A549 (cell line): Measurements from ENCODE around the gene JHY. TPM values are rescaled to one million over a fixed set of nuclear protein-coding genes. Genes with fewer than 3 reads are reported as not detected.

Experiments used
- ATAC-seq, 2 experiments: fragments of 200-7000 bp in 1 of 2; fragments of >200 bp in 1 of 2; cut with Nextera tagmentation in 1 of 2; cut with Tn5 transposase in 1 of 2; 3 replicates each; pipeline versions ENCODE4 v1.8.0 to v1.9.1; 2018 to 2020; ENCODE audit warnings: mild to moderate bottlenecking in 1 of 2, moderate library complexity in 1 of 2
- CTCF ChIA-PET: fragments of 300-600 bp; sonication (Branson Sonifier 250); formaldehyde crosslinking; extraction: SDS; loops from one replicate; lab custom pipeline; 2021; ENCODE audit warnings: antibody characterized with exemption, inconsistent platforms; lab: Yijun Ruan, JAX
- POLR2A ChIA-PET: fragments of 350-600 bp; formaldehyde crosslinking; extraction: SDS; loops from one replicate; lab custom pipeline; 2021; ENCODE audit warnings: antibody characterized with exemption, inconsistent platforms; lab: Yijun Ruan, JAX
- DNase-seq, 2 experiments: peaks; one replicate each; pipeline versions ENCODE4 v3.0.0 to v3.0.0-alpha.2; 2011 to 2016; ENCODE audit warnings: low read depth in 1 of 2, low spot score in 1 of 2
- FAIRE-seq: peaks from 2 replicates; lab custom pipeline; 2011; peaks lifted over from hg19 to GRCh38; lab: Jason Lieb, UNC
- H3K27ac ChIP-seq, 2 experiments: fragments of >200 bp; sonication (Bioruptor Twin); formaldehyde crosslinking; 3 replicates each; pipeline ENCODE4 v1.5.1; 2016 to 2017
- H3K4me1 ChIP-seq: fragments of >200 bp; sonication (Bioruptor Twin); formaldehyde crosslinking; 3 replicates; pipeline ENCODE4 v1.6.1; 2016
- H3K4me2 ChIP-seq: fragments of >200 bp; sonication (Bioruptor Twin); formaldehyde crosslinking; 3 replicates; pipeline ENCODE4 v1.6.1; 2016
- H3K4me3 ChIP-seq: fragments of >200 bp; sonication (Bioruptor Twin); formaldehyde crosslinking; 3 replicates; pipeline ENCODE4 v1.5.1; 2016
- H3K9me3 ChIP-seq: fragments of >200 bp; sonication (Bioruptor Twin); formaldehyde crosslinking; 3 replicates; pipeline ENCODE4 v1.6.1; 2016
- CBX2 ChIP-seq: fragments of 200-600 bp; sonication (generic); IDR thresholded peaks from 2 replicates; pipeline ENCODE4 v1.6.1; 2016; ENCODE audit warnings: low read depth, mild to moderate bottlenecking, borderline replicate concordance
- CBX8 ChIP-seq: fragments of 200-600 bp; sonication (generic); IDR thresholded peaks from 2 replicates; pipeline ENCODE4 v1.6.1; 2016
- E2F6 ChIP-seq: IDR thresholded peaks from 2 replicates; pipeline ENCODE4 v1.6.1; 2012; ENCODE audit warnings: low read depth, borderline replicate concordance
- FOSL2 ChIP-seq, 2 experiments: fragments of 450-650 bp in 1 of 2; fragments of >200 bp in 1 of 2; sonication (Bioruptor Twin) in 1 of 2; formaldehyde crosslinking; IDR thresholded peaks; 2 replicates each; pipeline versions ENCODE4 v1.5.0 to v1.6.1; 2016 to 2020; ENCODE audit warnings: mild to moderate bottlenecking in 1 of 2, moderate library complexity in 1 of 2
- JUN ChIP-seq, 2 experiments: fragments of >200 bp; sonication (Bioruptor Twin); formaldehyde crosslinking; IDR thresholded peaks; 2 replicates in 1 of 2; 3 replicates in 1 of 2; pipeline ENCODE4 v1.6.1; 2016 to 2017
- KDM5A ChIP-seq: fragments of 200-600 bp; sonication (generic); IDR thresholded peaks from 2 replicates; pipeline ENCODE4 v1.6.1; 2016; ENCODE audit warnings: antibody characterized with exemption, mild to moderate bottlenecking
- NFE2L2 ChIP-seq: fragments of 150-350 bp; conservative IDR thresholded peaks from 2 replicates; pipeline ENCODE4 v1.6.1; 2014; ENCODE audit warnings: low read length
- PHF8 ChIP-seq: fragments of 200-600 bp; sonication (generic); IDR thresholded peaks from 2 replicates; pipeline ENCODE4 v1.6.1; 2016; ENCODE audit warnings: low read depth, mild to moderate bottlenecking, antibody characterized with exemption, moderate library complexity, borderline replicate concordance
- POLR2AphosphoS2 ChIP-seq: conservative IDR thresholded peaks from 2 replicates; pipeline ENCODE4 v1.6.1; 2012; ENCODE audit warnings: low read length, improper control_type of control experiment, inconsistent platforms
- RAD21 ChIP-seq, 2 experiments: fragments of >200 bp in 1 of 2; sonication (Bioruptor Twin) in 1 of 2; formaldehyde crosslinking in 1 of 2; IDR thresholded peaks in 1 of 2; conservative IDR thresholded peaks in 1 of 2; 2 replicates in 1 of 2; 3 replicates in 1 of 2; pipeline ENCODE4 v1.6.1; 2012 to 2018; ENCODE audit warnings: inconsistent platforms in 1 of 2
- RARB ChIP-seq: fragments of 250-450 bp; sonication (Bioruptor Pico); IDR thresholded peaks from 2 replicates; pipeline ENCODE4 v1.8.0; 2021; ENCODE audit warnings: mild to moderate bottlenecking, moderate library complexity
- RCOR1 ChIP-seq: fragments of 150-350 bp; IDR thresholded peaks from 2 replicates; pipeline ENCODE4 v1.6.1; 2014; ENCODE audit warnings: antibody characterized with exemption, low read length, low read depth
- SREBF2 ChIP-seq: fragments of 450-650 bp; IDR thresholded peaks from 2 replicates; pipeline ENCODE4 v1.6.1; 2014; ENCODE audit warnings: mild to moderate bottlenecking, moderate library complexity
- ZC3H11A ChIP-seq: fragments of 450-650 bp; IDR thresholded peaks from 2 replicates; pipeline ENCODE4 v1.6.1; 2014; ENCODE audit warnings: antibody characterized with exemption, mild to moderate bottlenecking
- WGBS: methylation state at CpG from one replicate; pipeline ENCODE4 v1.1.6; 2017; ENCODE audit errors: missing lambda C conversion rate; 5-methylcytosine and 5-hydroxymethylcytosine counted together
- polyA plus RNA-seq, 4 experiments: library from polyadenylated mRNA; depleted of rRNA in 3 of 4; stranded (reverse); fragments of >200 nt; fragmentation: RNase III in 1 of 4; extraction: RNeasy Plus Mini Kit Qiagen cat#74134 plus additional on column Dnase treatment in 1 of 4; gene quantifications; 2 replicates in 3 of 4; 3 replicates in 1 of 4; pipeline ENCODE4 v1.2.3, GENCODE V29; 2011 to 2017
- TF ChIP-seq, protein P1 (sequence below): fragments of 450-650 bp; IDR thresholded peaks from 2 replicates; pipeline ENCODE4 v1.6.1; 2014; ENCODE audit warnings: antibody characterized with exemption
- TF ChIP-seq, protein P2 (sequence below): fragments of >200 bp; sonication (Bioruptor Twin); formaldehyde crosslinking; IDR thresholded peaks from 2 replicates; pipeline ENCODE4 v1.6.1; 2016

The JHY gene
- polyA plus RNA-seq, 2 of the 4 experiments (the other 2 are of a cell fraction) = 3.4 to 6.9 TPM

DNA sequence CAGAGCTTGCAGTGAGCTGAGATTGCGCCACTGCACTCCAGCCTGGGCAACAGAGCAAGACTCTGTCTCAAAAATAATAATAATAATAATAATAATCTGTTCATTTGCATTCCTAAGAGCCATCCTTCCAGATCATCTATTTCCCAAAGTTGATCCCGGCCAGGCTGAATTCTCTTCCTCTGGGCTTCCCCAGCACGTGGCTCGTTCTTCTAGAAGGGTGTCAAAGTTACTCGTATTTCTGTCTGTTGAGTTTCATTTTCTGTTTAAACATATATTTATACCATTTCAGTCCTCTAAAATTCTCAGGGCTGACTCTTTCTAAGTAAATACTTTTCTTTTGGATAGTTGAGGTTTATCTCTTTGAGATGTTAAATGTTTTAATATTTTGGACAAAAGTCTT, 4.8 kb upstream of the JHY start:
- TF ChIP-seq RCOR1 = no peak
- TF ChIP-seq KDM5A = no peak
- TF ChIP-seq RARB (CRISPR knock-in tag) = no peak
- TF ChIP-seq NFE2L2 = no peak
- TF ChIP-seq SREBF2 = no peak
- no peak for TF ChIP-seq CBX2
- no peak for TF ChIP-seq ZC3H11A
- CTCF ChIA-PET = interaction anchor here (0.7 to 3.3 kb wide), 3 partner anchors 9 to 14 kb away, joined by 3 to 20 read pairs (median 10); no protein-coding TSS in a partner anchor

GRCh38 chr11:122879785-122880184, 2.8 kb upstream of the JHY start:
- H3K4me3 ChIP-seq = no peak overlapping the region
- no peak for TF ChIP-seq CBX2
- no peak for TF ChIP-seq SREBF2
- no peak for TF ChIP-seq POLR2AphosphoS2
- no peak for TF ChIP-seq RAD21 (conservative IDR thresholded peaks at IDR 0.05 in 1 of 2, IDR thresholded peaks at IDR 0.05 in 1 of 2)
- TF ChIP-seq, protein P1, sequence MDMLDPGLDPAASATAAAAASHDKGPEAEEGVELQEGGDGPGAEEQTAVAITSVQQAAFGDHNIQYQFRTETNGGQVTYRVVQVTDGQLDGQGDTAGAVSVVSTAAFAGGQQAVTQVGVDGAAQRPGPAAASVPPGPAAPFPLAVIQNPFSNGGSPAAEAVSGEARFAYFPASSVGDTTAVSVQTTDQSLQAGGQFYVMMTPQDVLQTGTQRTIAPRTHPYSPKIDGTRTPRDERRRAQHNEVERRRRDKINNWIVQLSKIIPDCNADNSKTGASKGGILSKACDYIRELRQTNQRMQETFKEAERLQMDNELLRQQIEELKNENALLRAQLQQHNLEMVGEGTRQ = no peak
- TF ChIP-seq, protein P2, sequence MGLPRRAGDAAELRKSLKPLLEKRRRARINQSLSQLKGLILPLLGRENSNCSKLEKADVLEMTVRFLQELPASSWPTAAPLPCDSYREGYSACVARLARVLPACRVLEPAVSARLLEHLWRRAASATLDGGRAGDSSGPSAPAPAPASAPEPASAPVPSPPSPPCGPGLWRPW = no peak
- TF ChIP-seq, all 56 proteins: peak for 0
- ATAC-seq (0 out of 6 replicates have a peak, but pooled peaks of 1 of the 2 experiments have one; percentile 10), FAIRE-seq (no peak), DNase-seq (peak in 1 of 2 experiments; percentile 10)
- Histone ChIP-seq H3K27ac (peak overlapping the region; percentile 2 to 60; a peak in 2 of 6 replicates), H3K4me1 (peaks cover 21% of the 10 kb centered on the region; the same call in 2 of the 3 replicates), H3K4me2 (no peak overlapping the region), H3K9me3 (no peaks in the 10 kb centered on the region)
- ChIA-PET POLR2A (no interaction called here), CTCF (interaction anchor here (0.6 to 3.3 kb wide), 5 partner anchors 8 to 143 kb away, joined by 3 to 20 read pairs (median 5); no protein-coding TSS in a partner anchor)
- WGBS = 52% methylated on average over 4 of the region's 4 CpGs

More for the DNA sequence above, 4.8 kb upstream of the JHY start:
- FAIRE-seq (no peak), DNase-seq (no peak), ATAC-seq (no peak)
- Histone ChIP-seq H3K4me3 (no peak overlapping the region), H3K4me2 (peak overlapping the region; percentile 41; the same call in 2 of the 3 replicates), H3K4me1 (peaks cover 14% of the 10 kb centered on the region; the same call in 2 of the 3 replicates), H3K27ac (no peak overlapping the region), H3K9me3 (no peaks in the 10 kb centered on the region)
- WGBS = 38% methylated on average over 5 of the region's 5 CpGs
- POLR2A ChIA-PET = interaction anchor here (0.9 kb wide), 1 partner anchor 184 kb away, joined by 5 read pairs; the partner anchor contains the start of gene HSPA8

GRCh38 chr11:122882857-122883645, 492 bp downstream of the JHY start:
- CTCF ChIA-PET = interaction anchor here (0.7 to 0.9 kb wide), 4 partner anchors 8 to 143 kb away, joined by 3 to 5 read pairs (median 4); no protein-coding TSS in a partner anchor
- WGBS = under 1% methylated on average over 13 of the region's 63 CpGs
- Histone ChIP-seq H3K27ac (peak overlapping the region; percentile 97 to 98), H3K9me3 (no peaks in the 10 kb centered on the region)
- TF ChIP-seq CBX8 (no peak), E2F6 (peak; percentile 30; the same call in 1 of the 2 replicates), JUN (IDR thresholded peaks at IDR 0.05) (peak in 1 of 2 experiments; percentile 38; a peak in 2 of 5 replicates), FOSL2 (IDR thresholded peaks at IDR 0.05) (no peak), FOSL2 (CRISPR knock-in tag; IDR thresholded peaks at IDR 0.05) (peak; percentile 36), NFE2L2 (no peak), PHF8 (peak; percentile 41; the same call in 1 of the 2 replicates)
- TF ChIP-seq, all 56 proteins: peak for 4
- DNase-seq = peak; percentile 60 to 67
- Histone ChIP-seq H3K4me1 (peaks cover 21% of the 10 kb centered on the region; the same call in 2 of the 3 replicates), H3K4me3 (peak overlapping the region; percentile 88), H3K4me2 (peak overlapping the region; percentile 90)
- FAIRE-seq = no peak
- peak; percentile 84 for ATAC-seq
- POLR2A ChIA-PET = interaction anchor here (0.6 to 1.0 kb wide), 5 partner anchors 13 to 282 kb away, joined by 3 to 9 read pairs (median 3); partner anchors contain the start of gene HSPA8
